ENCODE results near the gene SLC22A31.
A peak's percentile ranks its signal among the peaks of the same experiment; 100 is the strongest.

Gene SLC22A31

DNA sequence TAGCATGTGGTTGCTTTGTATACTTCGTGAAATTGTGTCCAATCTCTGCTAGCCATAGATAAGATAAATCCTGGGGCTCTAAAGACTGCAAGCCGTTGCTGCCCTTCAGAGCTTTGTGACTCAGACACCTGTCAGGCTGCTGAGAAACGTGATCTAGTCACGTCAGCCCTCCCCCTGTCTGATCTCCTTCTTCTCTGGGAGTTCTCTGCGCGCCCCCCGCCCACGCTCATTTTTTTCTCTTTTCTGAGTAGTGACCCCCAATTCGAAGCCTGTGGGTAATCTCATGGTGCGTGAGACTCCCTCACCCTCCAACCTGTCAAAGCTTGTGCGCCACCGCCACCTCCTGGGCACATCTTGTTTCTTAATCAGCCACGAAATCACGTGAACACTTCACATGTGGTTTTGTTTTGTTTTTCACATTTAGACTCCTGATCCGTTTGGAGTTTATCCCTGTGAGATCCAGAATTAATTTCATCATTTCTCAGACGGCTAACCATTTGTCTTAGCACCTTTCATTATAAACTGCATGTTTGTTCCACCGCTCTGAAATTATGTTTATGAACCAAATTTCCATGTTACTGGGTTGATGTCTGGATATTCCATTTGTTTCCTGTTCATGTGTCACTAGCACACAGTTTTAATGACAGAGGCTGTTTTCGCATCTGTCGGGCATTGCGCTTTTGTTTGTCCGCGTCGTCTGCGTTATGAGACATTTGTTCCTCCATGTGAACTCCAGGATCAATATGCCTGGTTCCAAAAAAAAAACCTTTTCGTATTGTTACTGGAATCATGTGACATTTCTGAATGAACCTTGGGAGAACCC is 16.2 kb upstream of the SLC22A31 start:
- peak; percentile 69 for DNase-seq

DNA sequence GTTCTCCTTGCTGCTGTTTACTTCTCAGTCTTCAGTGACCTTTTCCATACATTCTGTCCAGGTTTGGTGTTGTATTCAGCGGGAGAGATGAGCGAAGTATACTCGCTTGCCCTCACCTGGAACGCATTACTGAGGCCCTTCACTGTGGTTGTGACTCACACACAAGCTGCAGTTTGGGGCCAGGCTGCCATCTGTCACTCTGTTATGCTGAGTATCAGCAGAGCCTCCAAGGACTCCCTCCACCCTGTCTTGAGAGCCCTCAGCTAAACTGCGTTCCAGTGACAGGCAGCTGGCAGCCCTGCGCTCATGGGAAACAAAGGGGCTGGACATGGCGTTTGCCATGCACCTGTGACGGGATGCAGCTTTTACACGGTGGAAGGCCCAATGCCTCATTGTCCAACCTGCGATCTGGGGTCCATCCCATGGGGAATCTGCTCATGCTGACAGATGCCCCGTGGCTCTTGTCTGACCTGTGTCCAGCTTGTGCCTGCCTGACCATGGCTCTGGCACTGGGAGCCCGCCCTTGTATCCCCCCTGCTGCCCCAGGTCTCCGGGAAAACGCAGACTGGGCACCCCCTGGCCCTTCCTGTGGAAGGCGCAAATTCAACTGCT is 10.7 kb upstream of the SLC22A31 start:
- no peak for DNase-seq

DNA sequence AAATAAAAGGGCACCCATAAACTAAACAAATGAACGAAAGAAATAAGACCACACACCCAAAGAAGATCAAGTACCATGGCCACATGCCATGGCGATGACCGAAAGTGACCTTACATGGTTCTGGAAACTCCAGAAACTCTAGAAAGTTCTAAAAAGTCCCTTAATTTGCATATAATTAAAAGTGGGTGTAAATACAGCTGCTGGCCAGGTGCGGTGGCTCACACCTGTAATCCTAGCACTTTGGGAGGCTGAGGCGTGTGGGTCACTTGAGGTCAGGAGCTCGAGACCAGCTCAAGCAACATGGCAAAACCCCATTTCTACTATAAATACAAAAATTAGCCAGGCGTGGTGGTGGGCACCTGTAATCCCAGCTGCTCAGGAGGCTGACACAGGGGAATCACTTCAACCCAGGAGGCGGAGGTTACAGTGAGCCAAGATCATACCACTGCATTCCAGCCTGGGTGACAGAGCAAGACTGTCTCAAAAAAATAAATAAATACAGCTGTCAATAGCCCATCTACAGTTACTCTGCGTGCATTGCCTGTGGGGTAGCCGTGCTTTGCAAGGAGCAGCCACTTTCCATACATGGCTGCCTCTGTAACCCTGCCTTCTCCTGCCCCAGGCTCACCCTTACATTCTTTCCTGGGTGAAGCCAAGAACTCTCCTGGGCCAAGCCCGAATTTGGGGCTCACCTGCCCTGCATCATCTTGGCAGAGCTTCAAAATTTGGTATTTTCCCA is 10.0 kb upstream of the SLC22A31 start:
- no peak for DNase-seq

DNA sequence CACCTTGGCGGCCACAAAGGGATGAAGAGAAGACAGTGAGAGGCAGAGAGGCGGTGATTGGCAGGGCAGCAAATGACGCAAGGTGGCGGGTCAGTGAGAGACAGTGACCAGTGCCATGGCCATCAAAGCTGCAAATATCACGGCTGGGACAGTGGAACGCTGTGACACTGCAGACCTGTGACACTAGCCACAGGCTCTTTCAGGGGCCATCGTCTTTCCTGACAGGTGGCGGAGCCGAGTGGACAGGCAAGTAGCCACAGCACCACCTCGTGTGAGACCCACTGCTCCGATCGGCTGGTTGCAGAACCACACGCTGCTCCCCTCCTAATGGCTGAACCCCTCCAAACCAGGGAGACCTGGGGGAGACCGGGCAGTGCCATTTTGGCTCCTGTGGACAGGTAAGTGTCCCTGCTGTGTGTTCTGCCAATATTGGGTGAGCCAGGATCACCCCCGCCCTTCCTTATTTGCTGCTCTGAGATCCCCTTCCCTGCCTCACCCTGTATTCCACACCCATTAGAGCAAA is 9.2 kb upstream of the SLC22A31 start:
- DNase-seq = no peak

DNA sequence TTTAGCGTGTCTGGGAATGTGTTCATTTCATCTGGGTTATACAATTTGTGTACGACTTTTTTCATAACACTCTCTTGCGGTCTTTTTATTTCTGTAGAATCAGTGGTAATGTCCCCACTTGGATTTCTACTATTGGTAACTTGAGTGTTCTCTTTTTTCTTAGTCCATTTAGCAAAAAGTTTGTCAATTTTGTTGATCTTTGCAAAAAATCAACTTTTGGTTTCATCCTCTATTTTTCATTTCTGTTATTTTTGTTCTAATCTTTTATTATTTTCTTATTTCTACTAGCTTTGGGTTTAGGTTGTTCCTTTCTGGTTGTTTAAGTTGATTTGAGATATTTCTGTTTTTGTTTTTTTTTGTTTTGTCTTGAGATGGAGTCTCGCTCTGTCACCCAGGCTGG is 7.7 kb upstream of the SLC22A31 start:
- DNase-seq = no peak

DNA sequence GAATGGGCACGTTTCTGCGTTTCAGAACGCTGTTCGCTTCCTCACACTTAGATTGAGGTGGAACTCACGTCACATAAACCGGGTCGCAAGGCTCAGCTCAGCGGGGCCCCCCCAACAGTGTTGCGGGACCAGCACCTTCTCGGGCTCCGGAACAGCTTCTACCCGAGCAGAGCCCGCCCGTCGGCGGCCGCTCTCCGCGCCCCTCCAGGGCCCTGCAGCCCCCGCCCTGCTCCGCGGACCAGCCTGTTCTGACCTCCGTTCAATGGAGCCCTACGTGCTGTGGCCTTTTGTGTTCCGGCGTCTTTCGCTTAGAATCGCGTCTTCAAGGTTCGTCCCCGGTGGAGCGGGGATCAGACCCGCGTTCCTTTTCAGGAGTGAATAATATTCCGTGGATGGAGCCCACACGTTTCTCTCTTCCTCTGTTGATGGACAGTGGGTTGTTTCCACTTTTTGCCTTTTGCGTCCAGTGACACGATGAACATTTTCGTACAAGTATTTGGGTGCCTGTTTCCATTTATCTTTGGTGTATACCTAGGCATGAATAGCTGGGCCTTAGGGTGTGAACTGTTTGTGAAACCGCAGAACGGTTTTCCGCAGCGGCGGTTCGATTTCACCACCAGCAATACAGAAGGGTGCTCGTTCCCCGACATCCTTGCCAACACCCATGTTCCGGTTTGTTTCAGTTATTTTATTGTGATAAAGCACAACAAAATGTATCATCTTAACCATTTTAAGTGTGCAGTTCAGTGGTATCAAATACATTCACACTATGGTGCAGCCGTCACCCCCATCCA is 2.3 kb upstream of the SLC22A31 start:
- DNase-seq = no peak

DNA sequence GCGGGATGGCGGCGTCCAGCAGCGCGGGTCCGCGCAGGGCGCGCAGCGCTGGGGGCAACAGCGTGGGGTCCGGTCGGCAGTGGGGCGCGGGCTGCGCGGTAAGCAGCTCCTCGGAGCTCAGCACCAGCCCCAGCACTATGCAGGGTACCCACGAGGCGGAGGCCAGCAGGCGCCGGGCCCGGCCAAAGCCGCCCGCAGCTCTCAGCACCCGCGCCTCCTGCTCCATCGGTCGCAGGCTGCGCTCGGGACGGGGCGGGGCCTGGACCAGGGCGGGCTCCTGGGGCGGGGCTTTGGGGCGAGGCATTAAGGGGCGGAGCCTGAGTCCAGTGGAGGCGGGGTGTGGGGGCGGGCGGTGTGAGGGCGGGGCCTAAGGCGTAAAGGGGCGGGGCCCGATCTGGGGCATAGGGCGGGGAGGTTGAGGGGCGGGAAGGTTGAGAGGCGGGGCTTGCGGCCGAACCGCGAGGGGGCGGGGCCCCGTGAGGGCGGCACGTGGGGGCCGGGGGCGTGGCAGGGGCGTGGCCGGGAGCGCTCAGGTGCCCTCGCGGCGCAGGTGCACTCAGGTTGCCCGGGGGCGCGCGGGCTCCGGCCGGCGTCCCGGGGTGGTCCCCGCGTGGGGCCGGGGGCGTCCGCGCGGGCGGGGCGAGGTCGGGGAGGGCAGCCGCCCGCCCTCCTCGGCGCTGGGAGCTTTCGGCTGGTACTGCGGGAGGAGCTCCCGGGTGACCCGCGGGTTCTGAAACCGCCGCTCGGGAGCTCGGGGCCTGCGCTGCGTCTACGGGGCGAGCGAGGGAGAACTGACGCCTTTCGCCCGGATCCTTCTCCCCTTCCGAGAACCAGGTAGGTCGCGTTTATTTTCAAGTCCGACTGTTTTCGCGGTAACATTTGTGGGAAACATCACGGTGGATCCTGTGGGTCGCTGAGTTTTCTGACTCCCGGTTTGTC is 1.4 kb upstream of the SLC22A31 start:
- DNase-seq = no peak

DNA sequence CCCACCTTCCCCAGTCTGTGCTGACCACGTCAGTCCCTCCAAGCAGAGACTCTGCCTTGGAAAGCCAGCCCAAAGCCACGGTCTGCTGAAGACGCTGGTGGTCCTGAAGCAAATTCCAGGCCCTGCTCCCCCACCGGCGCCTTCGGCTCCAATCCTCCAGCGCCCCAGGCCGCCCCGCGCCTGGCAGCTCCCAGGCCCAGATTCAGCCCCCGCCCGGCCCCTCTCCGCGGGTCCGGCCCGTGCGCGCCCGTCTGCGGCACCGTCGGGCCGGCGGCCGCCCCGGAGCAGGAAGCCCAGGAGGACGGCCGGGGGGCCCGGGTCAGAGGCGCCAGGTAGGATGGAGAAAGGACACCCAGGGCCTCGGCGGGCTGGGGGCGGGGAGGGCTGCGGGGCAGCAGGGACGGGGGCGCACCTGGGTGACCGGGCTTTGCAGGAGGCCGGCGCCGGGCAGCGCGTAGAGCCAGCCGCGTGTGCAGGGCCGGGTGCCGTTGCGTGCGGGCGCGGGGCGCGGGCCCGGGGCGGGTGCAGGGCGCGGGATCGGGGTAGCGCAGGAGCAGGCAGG is 594 bp upstream of the SLC22A31 start:
- no peak for DNase-seq

DNA sequence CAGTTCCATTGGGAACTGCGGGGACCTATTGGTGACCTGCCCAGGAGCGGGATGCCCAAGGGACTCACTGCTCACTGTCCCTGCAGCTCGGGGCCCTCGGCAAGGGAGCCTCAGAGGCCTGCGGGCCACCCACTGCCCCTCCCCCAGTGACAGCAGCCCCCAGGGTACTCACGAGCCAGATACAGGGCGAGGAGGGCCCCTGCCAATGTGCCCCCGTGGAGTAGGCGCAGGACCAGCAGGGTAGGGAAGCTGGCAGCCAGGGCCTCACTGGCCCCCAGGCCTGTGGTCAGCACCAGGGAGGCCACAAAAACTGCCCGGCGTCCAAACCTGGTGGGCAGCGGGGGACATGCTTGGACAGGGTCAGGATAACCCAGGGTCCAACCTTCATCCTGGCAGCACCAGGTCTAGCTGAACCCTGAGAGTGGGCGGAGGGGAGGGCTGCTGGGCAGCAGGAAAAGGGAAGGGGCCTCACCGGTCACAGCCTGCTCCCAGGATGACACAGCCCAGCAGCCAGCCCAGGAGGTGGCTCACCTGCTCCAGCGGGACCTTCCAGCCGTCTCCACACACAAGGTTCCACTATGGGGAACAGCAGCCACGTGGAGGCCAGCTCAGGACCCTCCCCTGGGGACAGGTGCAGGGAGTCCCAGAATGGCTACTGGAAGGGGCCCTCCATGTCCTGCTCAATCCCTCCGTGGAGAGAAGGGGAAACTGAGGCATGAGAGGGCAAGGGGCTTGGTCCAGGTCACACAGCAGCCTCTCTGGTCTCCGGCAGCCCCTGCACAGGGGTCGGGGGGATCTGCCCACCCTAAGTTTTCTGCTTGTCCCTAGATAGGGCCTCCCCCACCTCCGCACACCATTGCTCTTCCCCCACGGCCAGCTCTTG is 855 bp downstream of the SLC22A31 start:
- no peak for DNase-seq

DNA sequence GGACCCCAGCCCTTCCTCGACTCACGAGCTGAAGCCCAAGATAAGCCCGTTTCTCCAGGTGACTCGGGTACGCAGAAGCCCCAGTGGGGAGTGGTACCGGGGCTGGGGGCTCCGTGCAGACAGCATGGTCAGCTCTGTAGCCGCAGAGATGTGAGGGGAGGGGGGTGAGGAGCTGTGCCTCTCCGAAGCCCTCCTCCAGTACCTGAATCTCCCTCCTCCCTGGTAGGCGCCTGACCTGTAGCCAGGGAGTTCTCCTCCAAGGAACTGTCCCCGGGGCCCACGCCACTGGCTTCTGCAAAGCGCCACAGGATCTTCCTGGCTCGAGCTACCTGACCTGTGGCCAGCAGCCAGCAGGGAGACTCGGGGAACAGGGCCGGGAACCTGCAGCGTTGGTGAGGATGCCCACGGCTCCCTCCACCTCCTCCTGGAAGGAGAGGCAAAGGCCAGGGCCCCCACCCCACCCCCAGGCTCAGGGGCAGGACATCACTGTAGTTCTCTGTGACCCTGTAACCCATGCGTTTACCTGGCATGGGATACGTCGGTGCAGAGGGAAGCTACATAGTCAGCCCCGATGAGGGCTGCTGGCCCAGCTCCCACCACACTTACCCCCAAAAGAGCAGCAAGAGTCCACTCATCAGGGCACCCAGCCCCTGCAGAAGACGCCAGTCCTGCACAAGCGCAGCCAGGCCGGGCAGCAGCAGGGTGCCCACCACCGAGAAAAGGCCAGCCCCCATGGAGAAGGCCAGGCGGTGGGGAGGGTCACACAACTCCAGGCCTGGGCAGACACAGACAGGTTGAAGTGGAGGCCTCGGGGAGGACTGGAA is 1.7 kb downstream of the SLC22A31 start:
- DNase-seq = no peak

DNA sequence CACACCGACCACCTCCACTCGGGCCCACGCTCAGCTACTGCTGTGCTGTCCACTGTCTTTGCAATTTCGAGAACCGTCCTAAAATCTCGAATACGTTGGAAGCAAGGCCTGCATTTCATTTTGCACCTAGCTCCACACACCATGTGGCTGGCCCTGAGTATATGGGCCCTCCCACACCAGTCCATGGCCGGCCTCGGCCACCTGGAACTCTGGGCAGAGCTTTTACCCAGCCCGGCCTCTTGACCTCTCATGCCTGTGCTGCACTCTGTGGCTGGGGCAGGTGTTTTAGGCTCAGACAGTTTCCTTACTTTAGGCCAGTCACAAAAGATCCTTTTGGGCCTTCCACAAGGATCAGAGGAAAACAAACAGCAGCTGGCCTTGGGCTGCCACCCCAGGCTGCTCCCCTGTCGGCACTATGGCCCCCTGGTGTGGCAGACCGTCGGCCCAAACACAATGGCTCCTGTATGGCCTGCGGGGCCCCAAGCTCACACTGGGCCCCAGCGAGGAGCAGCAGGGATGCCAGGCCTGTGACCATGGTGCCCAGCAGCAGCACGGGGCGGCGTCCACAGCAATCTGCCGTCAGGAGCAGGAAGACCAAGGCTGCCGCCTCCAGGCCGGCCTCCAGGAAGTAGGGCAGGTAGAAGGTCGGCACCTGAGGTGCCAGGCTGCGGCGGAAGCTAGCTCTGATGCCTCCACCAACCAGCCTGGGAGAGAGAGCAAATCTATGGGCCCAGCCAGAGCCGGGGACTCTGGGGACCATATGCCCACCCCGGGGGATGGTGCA is 2.5 kb downstream of the SLC22A31 start:
- DNase-seq = no peak

DNA sequence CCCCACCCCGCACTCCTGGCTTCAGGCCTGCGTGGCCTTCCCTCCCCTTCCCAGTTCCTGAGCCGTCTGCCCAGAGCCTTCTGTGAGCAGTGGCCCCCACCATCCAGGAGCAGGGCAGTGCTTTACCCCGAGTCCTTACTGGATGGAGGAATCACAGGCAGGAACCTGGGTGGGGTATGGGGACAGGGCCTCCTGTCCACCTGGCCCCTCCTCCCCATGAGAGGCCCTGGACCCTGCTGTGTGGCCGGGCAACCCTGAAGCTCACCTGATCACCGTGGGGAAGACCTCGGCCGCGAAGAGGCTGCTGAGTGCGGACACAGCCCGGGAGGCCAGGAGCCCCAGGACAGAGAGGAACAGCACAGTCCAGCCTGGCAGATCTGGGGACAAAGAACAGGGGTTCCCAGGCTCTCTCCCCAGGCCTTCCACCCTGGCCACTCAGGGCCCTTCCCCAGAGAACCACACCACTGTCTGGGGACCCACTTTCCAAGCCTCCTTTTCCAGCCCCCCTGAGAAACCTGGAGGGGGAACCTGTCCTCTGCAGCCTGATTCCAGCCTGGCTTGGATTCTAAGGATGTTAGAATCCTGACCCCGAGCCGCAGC is 3.2 kb downstream of the SLC22A31 start:
- no peak for DNase-seq

DNA sequence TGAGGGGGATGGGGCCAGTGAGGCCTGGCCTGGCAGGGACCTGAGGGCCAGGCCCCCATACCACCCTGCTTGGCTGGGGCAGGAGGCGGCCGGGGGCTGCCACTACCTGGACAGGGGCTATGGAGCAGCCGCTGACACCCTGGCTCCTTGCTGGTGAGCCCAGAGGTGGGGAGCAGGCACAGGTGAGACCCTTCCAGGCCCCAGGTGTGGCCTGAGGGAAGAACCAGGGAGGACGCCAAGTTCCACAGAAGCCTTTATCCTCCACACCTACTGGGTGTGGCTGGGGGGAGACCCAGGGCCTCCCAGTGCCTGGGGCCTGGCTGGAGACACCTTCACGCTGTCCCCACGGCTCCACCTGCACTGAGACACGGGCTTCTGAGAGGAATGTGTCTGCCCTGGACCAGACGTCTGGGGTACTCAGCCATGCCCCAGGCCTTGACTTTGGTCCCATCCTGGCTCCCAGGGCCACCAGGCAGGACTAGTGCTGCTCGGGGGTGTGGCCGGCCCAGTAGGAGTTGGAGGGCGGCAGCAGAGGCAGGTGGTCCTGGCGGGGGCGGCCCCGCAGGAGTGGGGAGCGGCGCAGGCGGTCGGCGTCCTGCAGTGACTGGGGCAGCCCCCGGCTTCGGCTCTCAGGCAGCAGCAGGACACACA is 4.7 kb downstream of the SLC22A31 start:
- DNase-seq = no peak

DNA sequence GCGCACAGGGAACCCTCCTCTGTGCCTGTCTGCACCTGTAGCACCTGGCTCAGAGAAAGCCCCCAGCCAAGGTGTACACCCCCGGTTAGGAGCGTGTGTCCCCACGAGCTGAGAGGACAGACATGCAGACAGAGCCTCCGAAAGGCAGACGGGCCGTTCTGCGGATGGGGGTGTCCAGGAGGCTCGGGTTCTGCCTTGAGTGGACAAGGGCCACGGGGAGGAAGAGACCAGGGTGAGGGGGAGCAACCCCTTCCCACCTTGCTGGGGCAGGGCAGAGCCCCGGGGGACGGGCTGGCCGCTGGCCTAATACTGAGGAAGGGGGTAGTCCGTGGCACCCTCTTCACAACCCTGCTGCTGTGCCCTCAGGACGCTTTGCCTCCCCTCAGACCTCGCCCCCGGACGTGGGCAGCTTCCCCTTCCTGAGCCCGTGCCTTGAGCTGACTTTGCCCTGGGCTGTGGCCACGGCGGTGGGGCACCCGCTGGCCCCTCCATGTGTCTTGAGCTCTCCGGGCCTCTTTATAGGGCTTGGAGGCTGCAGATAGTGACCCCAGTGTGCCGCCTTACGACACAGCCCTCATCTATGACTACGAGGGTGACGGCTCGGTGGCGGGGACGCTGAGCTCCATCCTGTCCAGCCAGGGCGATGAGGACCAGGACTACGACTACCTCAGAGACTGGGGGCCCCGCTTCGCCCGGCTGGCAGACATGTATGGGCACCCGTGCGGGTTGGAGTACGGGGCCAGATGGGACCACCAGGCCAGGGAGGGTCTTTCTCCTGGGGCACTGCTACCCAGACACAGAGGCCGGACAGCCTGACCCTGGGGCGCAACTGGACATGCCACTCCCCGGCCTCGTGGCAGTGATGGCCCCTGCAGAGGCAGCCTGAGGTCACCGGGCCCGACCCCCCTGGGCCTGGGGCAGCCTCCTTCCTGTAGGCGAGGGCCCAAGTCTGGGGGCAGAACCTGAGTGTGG is 5.7 kb downstream of the SLC22A31 start:
- no peak for DNase-seq

DNA sequence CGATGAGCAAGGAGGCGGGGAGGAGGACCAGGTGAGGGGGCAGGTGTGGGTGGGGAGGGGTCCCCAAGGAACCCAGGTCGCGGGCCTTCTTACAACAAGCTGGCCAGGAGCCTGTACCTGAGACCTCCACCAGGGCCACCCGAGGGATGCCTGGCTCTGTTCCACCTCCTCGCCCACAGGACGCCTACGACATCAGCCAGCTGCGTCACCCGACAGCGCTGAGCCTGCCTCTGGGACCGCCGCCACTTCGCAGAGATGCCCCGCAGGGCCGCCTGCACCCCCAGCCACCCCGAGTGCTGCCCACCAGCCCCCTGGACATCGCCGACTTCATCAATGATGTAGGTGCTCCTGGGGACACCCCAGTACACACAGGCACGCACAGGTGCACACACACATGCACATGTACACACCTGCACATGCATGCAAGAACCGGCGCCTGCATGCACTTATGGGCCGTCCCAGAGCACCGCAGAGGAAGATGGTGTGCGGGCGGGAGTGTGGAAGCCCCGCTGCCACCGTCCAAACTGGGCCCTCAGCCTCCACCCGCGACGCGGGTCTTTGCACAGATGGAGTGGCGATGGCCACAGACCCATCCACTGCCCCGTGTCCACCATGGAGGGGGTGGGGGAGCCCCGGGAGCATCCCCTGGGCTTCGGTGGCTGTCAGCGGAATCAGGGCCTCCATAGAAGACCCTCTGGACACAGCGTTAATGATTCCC is 6.6 kb downstream of the SLC22A31 start:
- no peak for DNase-seq

Data from NCI-H1092 (cell line).